Mammary epithelial cell (primary cell): Measurements from ENCODE around the gene TMTC1.

Experiments
- EZH2 ChIP-seq: IDR thresholded peaks from 2 replicates; pipeline ENCODE4 v1.6.1; 2012; ENCODE audit warnings: low read length, inconsistent platforms, borderline replicate concordance
- TF ChIP-seq, protein P1 (sequence below), 2 donors: IDR thresholded peaks in 1 of 2; conservative IDR thresholded peaks in 1 of 2; 2 replicates each; pipeline ENCODE4 v1.5.1; 2011 to 2012; ENCODE audit warnings: inconsistent platforms in 2 of 2, low read length in 2 of 2, mild to moderate bottlenecking in 2 of 2, control low read depth in 1 of 2, low read depth in 1 of 2; ENCODE audit not compliant: insufficient read depth in 1 of 2; ENCODE audit errors: extremely low read depth in 1 of 2

DNA sequence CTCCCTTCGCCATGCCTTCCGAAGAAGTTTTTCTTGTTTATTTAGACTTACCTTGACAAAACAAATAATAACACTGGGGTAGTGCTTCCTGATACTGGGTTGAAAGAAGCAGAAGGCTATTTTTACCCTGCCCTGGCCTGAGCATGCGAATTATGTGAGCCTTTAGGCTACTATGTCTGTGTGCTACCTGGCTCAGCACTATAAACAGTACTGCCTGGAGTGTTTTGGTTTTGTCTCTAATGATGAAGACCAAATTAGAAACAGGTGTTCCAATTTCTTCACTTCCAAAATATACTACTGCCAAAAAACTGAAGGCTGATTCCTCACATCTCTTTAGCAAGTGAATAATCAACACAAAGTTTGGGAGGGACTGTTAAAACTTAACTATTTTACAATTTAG is 278.6 kb downstream of the TMTC1 start:
- no peak for TF ChIP-seq EZH2
- TF ChIP-seq, protein P1, sequence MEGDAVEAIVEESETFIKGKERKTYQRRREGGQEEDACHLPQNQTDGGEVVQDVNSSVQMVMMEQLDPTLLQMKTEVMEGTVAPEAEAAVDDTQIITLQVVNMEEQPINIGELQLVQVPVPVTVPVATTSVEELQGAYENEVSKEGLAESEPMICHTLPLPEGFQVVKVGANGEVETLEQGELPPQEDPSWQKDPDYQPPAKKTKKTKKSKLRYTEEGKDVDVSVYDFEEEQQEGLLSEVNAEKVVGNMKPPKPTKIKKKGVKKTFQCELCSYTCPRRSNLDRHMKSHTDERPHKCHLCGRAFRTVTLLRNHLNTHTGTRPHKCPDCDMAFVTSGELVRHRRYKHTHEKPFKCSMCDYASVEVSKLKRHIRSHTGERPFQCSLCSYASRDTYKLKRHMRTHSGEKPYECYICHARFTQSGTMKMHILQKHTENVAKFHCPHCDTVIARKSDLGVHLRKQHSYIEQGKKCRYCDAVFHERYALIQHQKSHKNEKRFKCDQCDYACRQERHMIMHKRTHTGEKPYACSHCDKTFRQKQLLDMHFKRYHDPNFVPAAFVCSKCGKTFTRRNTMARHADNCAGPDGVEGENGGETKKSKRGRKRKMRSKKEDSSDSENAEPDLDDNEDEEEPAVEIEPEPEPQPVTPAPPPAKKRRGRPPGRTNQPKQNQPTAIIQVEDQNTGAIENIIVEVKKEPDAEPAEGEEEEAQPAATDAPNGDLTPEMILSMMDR (conservative IDR thresholded peaks at IDR 0.05 in 1 of 2, IDR thresholded peaks at IDR 0.05 in 1 of 2; ENCODE audit: extremely low read depth in 1 of 2, insufficient read depth in 1 of 2, low read depth in 1 of 2, low read length in 2 of 2), result no peak
